Calu3 (cell line): Measurements from ENCODE around the gene FIG4. TPM values are rescaled to one million over a fixed set of nuclear protein-coding genes. Genes with fewer than 3 reads are reported as not detected.

Experiments
- Bru-seq: library from RNA; stranded (reverse); fragments of 400-500 nt; gene quantifications from one replicate; lab custom pipeline; 2021; lab: Mats Ljungman, UMichigan
- BruChase-seq, 2 experiments: library from RNA; stranded (reverse); fragments of 400-500 nt; gene quantifications; one replicate each; lab custom pipeline; 2021; lab: Mats Ljungman, UMichigan
- BruUV-seq: library from RNA; stranded (reverse); fragments of 400-500 nt; replicated peaks from 2 replicates; lab custom pipeline; 2021; lab: Mats Ljungman, UMichigan
- CTCF ChIA-PET: fragments of 300-600 bp; sonication (Branson Sonifier 250); formaldehyde crosslinking; loops from one replicate; lab custom pipeline; 2022; ENCODE audit warnings: antibody characterized with exemption; lab: Charles Lee
- DNase-seq: peaks from one replicate; pipeline ENCODE4 v3.0.0; 2022
- H3K27ac Mint-ChIP-seq: one replicate; pipeline ENCODE4 v1.8.0; 2022; ENCODE audit warnings: mixed read lengths; ENCODE audit not compliant: unreplicated experiment
- H3K27me3 Mint-ChIP-seq: one replicate; pipeline ENCODE4 v1.8.0; 2022; ENCODE audit warnings: mixed read lengths; ENCODE audit not compliant: unreplicated experiment
- H3K36me3 Mint-ChIP-seq: one replicate; pipeline ENCODE4 v1.8.0; 2022; ENCODE audit warnings: mild to moderate bottlenecking, moderate library complexity, mixed read lengths; ENCODE audit not compliant: insufficient read depth, unreplicated experiment
- H3K4me1 Mint-ChIP-seq: one replicate; pipeline ENCODE4 v1.8.0; 2022; ENCODE audit warnings: mild to moderate bottlenecking, low read depth, mixed read lengths; ENCODE audit not compliant: unreplicated experiment
- H3K4me3 Mint-ChIP-seq: one replicate; pipeline ENCODE4 v1.8.0; 2022; ENCODE audit warnings: mild to moderate bottlenecking, low read depth, moderate library complexity, mixed read lengths; ENCODE audit not compliant: unreplicated experiment
- H3K9me3 Mint-ChIP-seq: one replicate; pipeline ENCODE4 v1.8.0; 2022; ENCODE audit warnings: low read depth, mixed read lengths; ENCODE audit not compliant: unreplicated experiment
- CTCF ChIP-seq: fragments of 200-600 bp; IDR thresholded peaks from one replicate; pipeline ENCODE4 v1.8.0; 2022; ENCODE audit warnings: antibody characterized with exemption; ENCODE audit not compliant: unreplicated experiment
- intact Hi-C: fragments of 100-400 bp; cut with micrococcal nuclease; formaldehyde crosslinking; loops from one replicate; pipeline ENCODE4 v1.10.0; 2022; ENCODE audit not compliant: unreplicated experiment
- long read RNA-seq: library from polyadenylated mRNA; stranded (forward); transcript quantifications from one replicate; pipeline ENCODE4 v2.0.0, GENCODE V29; 2022
- total RNA-seq: library from RNA; stranded (reverse); gene quantifications from 2 replicates; pipeline ENCODE4 v1.2.3, GENCODE V29; 2022

Gene FIG4
- total RNA-seq = 11.4 and 14.7 TPM in 2 replicates
- percentile 68 among the genes with signal in this experiment for Bru-seq, nascent RNA
- BruChase-seq, experiment 1, labeled RNA remaining after a 6-hour chase = percentile 50 among the genes with signal in this experiment
- BruChase-seq, experiment 2, labeled RNA remaining after a 2-hour chase = percentile 50 among the genes with signal in this experiment
- long read RNA-seq, transcript FIG4-201 (23 exons, 3,011 nt) = major isoform, 12 of 22 reads
- long read RNA-seq, partial matches to known transcripts = 5 of 22 reads
- long read RNA-seq, other reads (novel, unspliced or antisense) = 5 of 22 reads

GRCh38 chr6:109690737-109691621 is at the start of gene FIG4, which contains the start of gene AK9:
FIG4 (plus strand) TSS chr6:109691296; CDS start chr6:109691436, 140 bp downstream.
AK9 (minus strand) TSS chr6:109691202; CDS start chr6:109675745, 15,457 bp downstream.
- Mint-ChIP-seq H3K9me3 (no peaks in the 10 kb centered on the region), H3K4me3 (peak within 1 kb of the TSS; percentile 77), H3K27ac (peak within 1 kb of the TSS; percentile 73), H3K4me1 (peaks cover 18% of the 10 kb centered on the region), H3K36me3 (peaks cover 19% of the 10 kb centered on the region), H3K27me3 (no peaks in the 10 kb centered on the region)
- intact Hi-C loops = loop anchor here (2.0 to 5.0 kb wide), 2 partner anchors 94 to 164 kb away; no protein-coding TSS in a partner anchor
- TSS peak; percentile 81 for BruUV-seq
- CTCF ChIA-PET = interaction anchor here (0.5 to 1.4 kb wide), 6 partner anchors 14 to 349 kb away, joined by 3 to 4 read pairs (median 3); no protein-coding TSS in a partner anchor
- peak; percentile 94 for DNase-seq
- no peak for TF ChIP-seq CTCF

GRCh38 chr6:109644131-109644530 is 47.0 kb upstream of the FIG4 start:
- Mint-ChIP-seq H3K27ac (no peak overlapping the region), H3K36me3 (no peaks in the 10 kb centered on the region), H3K27me3 (no peaks in the 10 kb centered on the region), H3K4me3 (no peak overlapping the region), H3K9me3 (no peaks in the 10 kb centered on the region), H3K4me1 (no peaks in the 10 kb centered on the region)
- TF ChIP-seq CTCF = no peak
- DNase-seq = no peak
- intact Hi-C loops = no loop called here
- CTCF ChIA-PET = no interaction called here
- BruUV-seq = no TSS peak

- no peak overlapping the region for H3K27ac Mint-ChIP-seq
- H3K36me3 Mint-ChIP-seq = no peaks in the 10 kb centered on the region
- H3K27me3 Mint-ChIP-seq = no peaks in the 10 kb centered on the region
- TF ChIP-seq CTCF = no peak
- no peak for DNase-seq
- no peak overlapping the region for H3K4me3 Mint-ChIP-seq
- CTCF ChIA-PET = no interaction called here
- H3K4me1 Mint-ChIP-seq = no peaks in the 10 kb centered on the region
- intact Hi-C loops = no loop called here
- H3K9me3 Mint-ChIP-seq = no peaks in the 10 kb centered on the region
- no TSS peak for BruUV-seq
Observed at GRCh38 chr6:109653264-109653663, 37.8 kb upstream of the FIG4 start.

- CTCF ChIA-PET = no interaction called here
Observed at GRCh38 chr6:109655761-109656262, 35.3 kb upstream of the FIG4 start.

More at GRCh38 chr6:109655761-109656262, 35.3 kb upstream of the FIG4 start:
- Mint-ChIP-seq H3K9me3 (no peaks in the 10 kb centered on the region), H3K36me3 (no peaks in the 10 kb centered on the region), H3K27me3 (no peaks in the 10 kb centered on the region), H3K4me3 (no peak overlapping the region), H3K27ac (no peak overlapping the region), H3K4me1 (no peaks in the 10 kb centered on the region)
- intact Hi-C loops = no loop called here
- no peak for TF ChIP-seq CTCF
- no TSS peak for BruUV-seq
- DNase-seq = no peak
